ENCODE measurements around the gene GPLD1. TPM values are rescaled to one million over a fixed set of nuclear protein-coding genes. Genes with fewer than 3 reads are reported as not detected.

Gene GPLD1
- total and polyA plus RNA-seq, 9 of the 15 experiments (the other 6 are each of a cell fraction or from before 2014, with no cell fraction given) = 0.11 to 1.3 (median 0.82) TPM

GRCh38 chr6:24494821-24495795, 5.7 kb upstream of the GPLD1 start, which contains the start of gene ALDH5A1 (continued):
- TF ChIP-seq MGA (IDR thresholded peaks at IDR 0.05) (peak; percentile 78), E2F6 (IDR thresholded peaks at IDR 0.05; ENCODE audit: borderline replicate concordance in 1 of 2, extremely low read depth in 1 of 2, insufficient read depth in 1 of 2, insufficient read length in 1 of 2, low read depth in 1 of 2, low read length in 1 of 2, poor library complexity in 1 of 2, severe bottlenecking in 1 of 2) (peak; percentile 58 to 81), NFIX (CRISPR knock-in tag; IDR thresholded peaks at IDR 0.05; ENCODE audit: low read depth) (no peak), ZNF174 (CRISPR knock-in tag; IDR thresholded peaks at IDR 0.05) (no peak), GTF2B (IDR thresholded peaks at IDR 0.05; ENCODE audit: extremely low read depth, insufficient read length) (no peak), KDM2B (CRISPR knock-in tag; IDR thresholded peaks at IDR 0.05) (peak; percentile 1; the same call in 1 of the 2 replicates), PHB2 (IDR thresholded peaks at IDR 0.05; ENCODE audit: low read depth) (no peak), JUN (IDR thresholded peaks at IDR 0.05; ENCODE audit: borderline replicate concordance, low read depth, low read length) (no peak), JUN (CRISPR knock-in tag; IDR thresholded peaks at IDR 0.05; ENCODE audit: borderline replicate concordance) (no peak), CTCF (IDR thresholded peaks at IDR 0.05 in 2 of 3, conservative IDR thresholded peaks at IDR 0.05 in 1 of 3; ENCODE audit: insufficient read depth in 2 of 3, low read depth in 1 of 3, low read length in 3 of 3) (peak in 2 of 3 experiments; percentile 48 to 62; a peak in 3 of 6 replicates)
